Neural cell (in vitro differentiated cells): ENCODE measurements around the gene ENG.

Source experiments
- CTCF ChIP-seq: fragments of 450-650 bp; IDR thresholded peaks from 2 replicates; pipeline ENCODE4 v1.5.1; 2014; ENCODE audit warnings: antibody characterized with exemption, mild to moderate bottlenecking, moderate library complexity; ENCODE audit not compliant: poor library complexity, severe bottlenecking
- EP300 ChIP-seq: fragments of 450-650 bp; conservative IDR thresholded peaks from 2 replicates; pipeline ENCODE4 v1.6.1; 2014; ENCODE audit warnings: antibody characterized with exemption, mild to moderate bottlenecking, moderate library complexity; ENCODE audit not compliant: poor library complexity, severe bottlenecking
- EZH2 ChIP-seq: fragments of 200-600, 300-800 bp; shearing (Covaris generic), sonication (generic); IDR thresholded peaks from 2 replicates; pipeline ENCODE4 v1.6.1; 2014; ENCODE audit warnings: antibody characterized with exemption, low read length, borderline replicate concordance, mild to moderate bottlenecking; ENCODE audit not compliant: insufficient read depth, poor library complexity, severe bottlenecking
- POLR2AphosphoS5 ChIP-seq: IDR thresholded peaks from 2 replicates; pipeline ENCODE4 v1.6.1; 2012
- TF ChIP-seq, protein P1 (sequence below): IDR thresholded peaks from 2 replicates; pipeline ENCODE4 v1.6.1; 2012; ENCODE audit warnings: borderline replicate concordance

DNA sequence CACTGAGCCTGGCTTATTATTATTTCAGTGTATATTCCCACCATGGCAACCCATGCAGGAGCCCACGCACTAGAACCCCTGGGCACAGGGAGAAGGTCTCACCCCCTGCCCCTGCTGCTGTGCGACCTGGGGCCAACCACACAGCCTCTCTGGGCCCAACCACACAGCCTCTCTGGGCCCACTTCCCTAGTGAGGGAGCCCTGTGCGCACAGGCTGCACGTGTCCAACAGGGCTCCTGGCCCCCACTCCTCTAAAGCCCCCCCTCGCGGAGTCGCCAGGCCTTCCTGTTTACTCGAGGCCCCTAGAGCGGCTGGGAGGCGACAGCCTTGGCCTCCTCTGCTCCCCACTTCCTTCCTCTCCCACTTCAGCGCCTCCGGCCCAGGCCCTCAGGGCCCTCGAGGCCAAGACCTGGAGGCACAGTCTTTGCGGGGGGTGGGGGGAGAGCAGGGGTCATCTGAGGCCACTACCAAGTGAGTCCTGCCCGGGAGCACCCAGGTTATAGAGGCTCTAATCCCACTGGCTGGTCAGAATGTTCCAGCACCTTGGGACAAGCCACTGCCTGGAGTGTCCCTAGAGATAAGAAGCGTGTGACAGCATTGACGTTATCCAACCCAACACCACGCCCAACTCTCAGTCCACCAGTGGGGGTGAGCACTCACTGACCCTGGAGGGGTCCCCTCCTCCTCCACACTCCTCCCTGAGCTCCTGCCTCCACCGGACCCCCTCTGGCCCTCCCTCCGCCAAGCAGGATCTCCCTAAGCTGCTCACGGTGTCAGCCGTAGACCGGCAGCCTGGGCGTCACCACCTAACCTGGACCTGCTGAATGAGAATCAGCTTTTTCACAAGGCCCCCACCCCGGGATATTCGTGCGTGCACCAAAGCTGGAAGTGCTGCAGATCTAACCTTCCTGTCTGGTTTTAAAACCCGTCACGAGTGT is 7.9 kb upstream of the ENG start:
- TF ChIP-seq CTCF (no peak), EZH2 (no peak), POLR2AphosphoS5 (no peak), EP300 (no peak)
- TF ChIP-seq, protein P1, sequence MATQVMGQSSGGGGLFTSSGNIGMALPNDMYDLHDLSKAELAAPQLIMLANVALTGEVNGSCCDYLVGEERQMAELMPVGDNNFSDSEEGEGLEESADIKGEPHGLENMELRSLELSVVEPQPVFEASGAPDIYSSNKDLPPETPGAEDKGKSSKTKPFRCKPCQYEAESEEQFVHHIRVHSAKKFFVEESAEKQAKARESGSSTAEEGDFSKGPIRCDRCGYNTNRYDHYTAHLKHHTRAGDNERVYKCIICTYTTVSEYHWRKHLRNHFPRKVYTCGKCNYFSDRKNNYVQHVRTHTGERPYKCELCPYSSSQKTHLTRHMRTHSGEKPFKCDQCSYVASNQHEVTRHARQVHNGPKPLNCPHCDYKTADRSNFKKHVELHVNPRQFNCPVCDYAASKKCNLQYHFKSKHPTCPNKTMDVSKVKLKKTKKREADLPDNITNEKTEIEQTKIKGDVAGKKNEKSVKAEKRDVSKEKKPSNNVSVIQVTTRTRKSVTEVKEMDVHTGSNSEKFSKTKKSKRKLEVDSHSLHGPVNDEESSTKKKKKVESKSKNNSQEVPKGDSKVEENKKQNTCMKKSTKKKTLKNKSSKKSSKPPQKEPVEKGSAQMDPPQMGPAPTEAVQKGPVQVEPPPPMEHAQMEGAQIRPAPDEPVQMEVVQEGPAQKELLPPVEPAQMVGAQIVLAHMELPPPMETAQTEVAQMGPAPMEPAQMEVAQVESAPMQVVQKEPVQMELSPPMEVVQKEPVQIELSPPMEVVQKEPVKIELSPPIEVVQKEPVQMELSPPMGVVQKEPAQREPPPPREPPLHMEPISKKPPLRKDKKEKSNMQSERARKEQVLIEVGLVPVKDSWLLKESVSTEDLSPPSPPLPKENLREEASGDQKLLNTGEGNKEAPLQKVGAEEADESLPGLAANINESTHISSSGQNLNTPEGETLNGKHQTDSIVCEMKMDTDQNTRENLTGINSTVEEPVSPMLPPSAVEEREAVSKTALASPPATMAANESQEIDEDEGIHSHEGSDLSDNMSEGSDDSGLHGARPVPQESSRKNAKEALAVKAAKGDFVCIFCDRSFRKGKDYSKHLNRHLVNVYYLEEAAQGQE = no peak
